Thoracic aorta (tissue), 2 donors: Measurements from ENCODE around the gene KIRREL3. TPM values are rescaled to one million over a fixed set of nuclear protein-coding genes. Genes with fewer than 3 reads are reported as not detected.

Source experiments
- ATAC-seq: fragments of 150-250 bp; one replicate; pipeline ENCODE4 v1.8.0; 2017; ENCODE audit warnings: low read depth; ENCODE audit not compliant: insufficient number of reproducible peaks, low FRiP score
- DNase-seq: peaks from one replicate; pipeline ENCODE4 v3.0.0-alpha.2; 2020; ENCODE audit warnings: low spot score
- H3K27ac ChIP-seq, 2 donors: fragments of 200-600 bp; sonication (generic); 1 replicate in 1 of 2; 2 replicates in 1 of 2; pipeline ENCODE4 v1.5.1; 2016; ENCODE audit warnings: mild to moderate bottlenecking in 2 of 2, moderate library complexity in 2 of 2
- H3K27me3 ChIP-seq: fragments of 200-600 bp; sonication (generic); replicated peaks from 2 replicates; pipeline ENCODE4 v1.6.0; 2016; ENCODE audit warnings: mild to moderate bottlenecking; ENCODE audit not compliant: insufficient read depth
- H3K36me3 ChIP-seq: fragments of 200-600 bp; sonication (generic); one replicate; pipeline ENCODE4 v1.5.1; 2016
- H3K4me1 ChIP-seq, 2 donors: fragments of 200-600 bp; sonication (generic); 1 replicate in 1 of 2; 2 replicates in 1 of 2; pipeline versions ENCODE4 v1.5.1 to v1.6.0; 2016; ENCODE audit warnings: low read depth in 2 of 2, mild to moderate bottlenecking in 1 of 2; ENCODE audit not compliant: control insufficient read depth in 1 of 2
- H3K4me3 ChIP-seq: fragments of 200-600 bp; sonication (generic); 2 replicates; pipeline ENCODE4 v1.5.1; 2016; ENCODE audit warnings: mild to moderate bottlenecking
- H3K9me3 ChIP-seq: fragments of 200-600 bp; sonication (generic); 2 replicates; pipeline ENCODE4 v1.5.1; 2016
- total RNA-seq, 2 donors: library from RNA; depleted of rRNA; stranded (reverse); fragments of >200 nt; gene quantifications; one replicate each; pipeline versions ENCODE4 v1.1.0 to v1.2.3, GENCODE V29; 2016
- TF ChIP-seq, protein P1 (sequence below): fragments of 200-600 bp; sonication (generic); IDR thresholded peaks from one replicate; pipeline ENCODE4 v1.5.1; 2019; ENCODE audit warnings: antibody characterized with exemption

Gene KIRREL3
- total RNA-seq, 2 donors from 2014 or later, result not detected

- Histone ChIP-seq H3K4me3 (no peak overlapping the region), H3K36me3 (no peaks in the 10 kb centered on the region), H3K27me3 (no peaks in the 10 kb centered on the region), H3K4me1 (peaks cover 8 to 15% of the 10 kb centered on the region in 2 donors), H3K9me3 (no peaks in the 10 kb centered on the region), H3K27ac (peak overlapping the region; percentile 35 to 65)
- DNase-seq, result peak; percentile 33
- peak; percentile 87 for ATAC-seq
- TF ChIP-seq, protein P1, sequence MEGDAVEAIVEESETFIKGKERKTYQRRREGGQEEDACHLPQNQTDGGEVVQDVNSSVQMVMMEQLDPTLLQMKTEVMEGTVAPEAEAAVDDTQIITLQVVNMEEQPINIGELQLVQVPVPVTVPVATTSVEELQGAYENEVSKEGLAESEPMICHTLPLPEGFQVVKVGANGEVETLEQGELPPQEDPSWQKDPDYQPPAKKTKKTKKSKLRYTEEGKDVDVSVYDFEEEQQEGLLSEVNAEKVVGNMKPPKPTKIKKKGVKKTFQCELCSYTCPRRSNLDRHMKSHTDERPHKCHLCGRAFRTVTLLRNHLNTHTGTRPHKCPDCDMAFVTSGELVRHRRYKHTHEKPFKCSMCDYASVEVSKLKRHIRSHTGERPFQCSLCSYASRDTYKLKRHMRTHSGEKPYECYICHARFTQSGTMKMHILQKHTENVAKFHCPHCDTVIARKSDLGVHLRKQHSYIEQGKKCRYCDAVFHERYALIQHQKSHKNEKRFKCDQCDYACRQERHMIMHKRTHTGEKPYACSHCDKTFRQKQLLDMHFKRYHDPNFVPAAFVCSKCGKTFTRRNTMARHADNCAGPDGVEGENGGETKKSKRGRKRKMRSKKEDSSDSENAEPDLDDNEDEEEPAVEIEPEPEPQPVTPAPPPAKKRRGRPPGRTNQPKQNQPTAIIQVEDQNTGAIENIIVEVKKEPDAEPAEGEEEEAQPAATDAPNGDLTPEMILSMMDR, result no peak
Measured at GRCh38 chr11:126431401-126432064, 569.0 kb downstream of the KIRREL3 start.

GRCh38 chr11:126430581-126431335, 569.8 kb downstream of the KIRREL3 start:
- Histone ChIP-seq H3K4me1 (peaks cover 8 to 15% of the 10 kb centered on the region in 2 donors), H3K36me3 (no peaks in the 10 kb centered on the region), H3K27ac (no peak overlapping the region), H3K27me3 (no peaks in the 10 kb centered on the region), H3K4me3 (no peak overlapping the region), H3K9me3 (no peaks in the 10 kb centered on the region)
- TF ChIP-seq, protein P1, result no peak
- ATAC-seq (no peak), DNase-seq (no peak)

- DNase-seq, result no peak
- no peak for ATAC-seq
- Histone ChIP-seq H3K4me3 (no peak overlapping the region), H3K36me3 (no peaks in the 10 kb centered on the region), H3K27me3 (no peaks in the 10 kb centered on the region), H3K4me1 (peaks cover 6 to 12% of the 10 kb centered on the region in 2 donors), H3K27ac (no peak overlapping the region), H3K9me3 (no peaks in the 10 kb centered on the region)
- TF ChIP-seq, protein P1, result no peak
Measured at GRCh38 chr11:126426820-126427749, 573.5 kb downstream of the KIRREL3 start.

- DNase-seq (no peak), ATAC-seq (no peak)
- Histone ChIP-seq H3K4me1 (peaks cover 0 to 5% of the 10 kb centered on the region in 2 donors), H3K27me3 (no peaks in the 10 kb centered on the region), H3K9me3 (no peaks in the 10 kb centered on the region), H3K36me3 (no peaks in the 10 kb centered on the region), H3K4me3 (no peak overlapping the region), H3K27ac (no peak overlapping the region)
- TF ChIP-seq, protein P1, result no peak
Measured at GRCh38 chr11:126426106-126426505, 574.5 kb downstream of the KIRREL3 start.
